Measurements from ENCODE around the gene NAT9. TPM values are rescaled to one million over a fixed set of nuclear protein-coding genes. Genes with fewer than 3 reads are reported as not detected.

The NAT9 gene
- total RNA-seq, 1 experiment from 2014 or later = 63.5 TPM

DNA sequence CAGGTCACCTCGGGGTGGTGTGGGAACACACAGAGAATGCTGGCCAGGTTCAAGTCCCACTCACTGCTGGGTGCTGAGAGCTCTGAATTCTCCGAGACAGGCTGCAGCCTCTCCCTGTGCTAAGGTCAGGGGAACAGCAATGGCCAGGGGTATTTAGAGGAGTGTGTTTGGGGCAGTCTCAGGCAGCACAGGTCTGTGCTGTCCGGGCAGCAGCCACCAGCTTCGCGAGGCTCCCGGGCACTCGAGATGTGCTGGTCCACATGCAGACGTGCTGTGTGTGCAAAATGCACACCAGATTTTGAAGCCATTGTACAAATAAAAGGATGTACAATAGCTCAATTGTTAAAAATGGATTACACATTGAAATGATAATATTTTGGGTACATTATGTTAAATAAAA, 20.6 kb downstream of the NAT9 start:
- Histone ChIP-seq H3K23ac (ENCODE audit: insufficient read length, low read depth, low read length) (no peak overlapping the region), H3K79me1 (ENCODE audit: insufficient read depth, low read depth, low read length, poor library complexity, severe bottlenecking) (peaks cover 11% of the 10 kb centered on the region), H4K5ac (ENCODE audit: insufficient read length, low read depth, low read length) (no peak overlapping the region), H2AK5ac (ENCODE audit: insufficient read length, low read length) (no peak overlapping the region), H3K4me2 (ENCODE audit: insufficient read depth, insufficient read length, low read length) (no peak overlapping the region), H3K9ac (ENCODE audit: extremely low read depth, insufficient read length, low read length) (no peak overlapping the region), H3K18ac (ENCODE audit: insufficient read length, low read depth, low read length) (no peak overlapping the region), H3K4me1 (ENCODE audit: insufficient read depth, low read length) (peaks cover 7% of the 10 kb centered on the region; the same call in 1 of the 2 replicates), H3K9me3 (ENCODE audit: control insufficient read depth, low read depth, low read length) (no peaks in the 10 kb centered on the region), H4K91ac (ENCODE audit: insufficient read length, low read depth, low read length) (no peak overlapping the region), H2BK20ac (ENCODE audit: low read depth, low read length, poor library complexity, severe bottlenecking) (no peak overlapping the region), H2AFZ (ENCODE audit: low read length) (no peak overlapping the region), H3K23me2 (ENCODE audit: insufficient read length, low read depth, low read length, poor library complexity, severe bottlenecking) (no peaks in the 10 kb centered on the region), H3K14ac (ENCODE audit: insufficient read depth, low read length) (no peak overlapping the region; the same call in 1 of the 2 replicates), H3K56ac (ENCODE audit: insufficient read length, low read depth, low read length) (no peak overlapping the region), H2BK15ac (ENCODE audit: low read depth, low read length) (no peak overlapping the region), H3T11ph (ENCODE audit: low read length) (no peak overlapping the region), H2BK12ac (ENCODE audit: insufficient read length, low read depth, low read length) (no peak overlapping the region), H3K79me2 (ENCODE audit: insufficient read depth, low read length) (peaks cover 4% of the 10 kb centered on the region; the same call in 1 of the 2 replicates), H2BK120ac (ENCODE audit: low read depth, low read length, poor library complexity, severe bottlenecking) (no peak overlapping the region), H3K27me3 (ENCODE audit: insufficient read depth, low read length) (no peaks in the 10 kb centered on the region), H4K20me1 (ENCODE audit: control insufficient read depth, insufficient read depth, insufficient read length) (no peaks in the 10 kb centered on the region), H3K27ac (ENCODE audit: insufficient read length, low read depth, low read length) (no peak overlapping the region), H3K4ac (ENCODE audit: low read depth, low read length) (no peak overlapping the region), H4K8ac (replicated peaks; ENCODE audit: insufficient read length, low read depth, low read length) (no peak overlapping the region), H2BK5ac (ENCODE audit: insufficient read length, low read length) (no peak overlapping the region)
- no peak for DNase-seq
- TF ChIP-seq, protein P1, sequence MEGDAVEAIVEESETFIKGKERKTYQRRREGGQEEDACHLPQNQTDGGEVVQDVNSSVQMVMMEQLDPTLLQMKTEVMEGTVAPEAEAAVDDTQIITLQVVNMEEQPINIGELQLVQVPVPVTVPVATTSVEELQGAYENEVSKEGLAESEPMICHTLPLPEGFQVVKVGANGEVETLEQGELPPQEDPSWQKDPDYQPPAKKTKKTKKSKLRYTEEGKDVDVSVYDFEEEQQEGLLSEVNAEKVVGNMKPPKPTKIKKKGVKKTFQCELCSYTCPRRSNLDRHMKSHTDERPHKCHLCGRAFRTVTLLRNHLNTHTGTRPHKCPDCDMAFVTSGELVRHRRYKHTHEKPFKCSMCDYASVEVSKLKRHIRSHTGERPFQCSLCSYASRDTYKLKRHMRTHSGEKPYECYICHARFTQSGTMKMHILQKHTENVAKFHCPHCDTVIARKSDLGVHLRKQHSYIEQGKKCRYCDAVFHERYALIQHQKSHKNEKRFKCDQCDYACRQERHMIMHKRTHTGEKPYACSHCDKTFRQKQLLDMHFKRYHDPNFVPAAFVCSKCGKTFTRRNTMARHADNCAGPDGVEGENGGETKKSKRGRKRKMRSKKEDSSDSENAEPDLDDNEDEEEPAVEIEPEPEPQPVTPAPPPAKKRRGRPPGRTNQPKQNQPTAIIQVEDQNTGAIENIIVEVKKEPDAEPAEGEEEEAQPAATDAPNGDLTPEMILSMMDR (conservative IDR thresholded peaks at IDR 0.05) = no peak
- Mint-ChIP-seq H3K4me3 (no peak overlapping the region), H3K36me3 (ENCODE audit: insufficient read depth in 1 of 3, low read depth in 3 of 3) (peaks cover 12 to 20% (median 16%) of the 10 kb centered on the region in 3 experiments), H3K27ac (no peak overlapping the region; a peak in 1 of 7 replicates), H3K4me1 (peaks cover 54 to 70% of the 10 kb centered on the region in 2 experiments), H3K27me3 (ENCODE audit: low read depth) (no peaks in the 10 kb centered on the region), H3K9me3 (no peaks in the 10 kb centered on the region)
- no CpG with 5 or more reads among the region's 8 CpGs for WGBS (ENCODE audit: extremely low coverage, insufficient read length, low lambda C conversion rate)
